SU-DHL-6 (cell line): ENCODE measurements around the gene ZFP36L2.

ENCODE experiments used
- EZH2phosphoT487 ChIP-seq: fragments of 200-600 bp; sonication (generic), shearing (Covaris generic); conservative IDR thresholded peaks from 2 replicates; pipeline ENCODE4 v1.6.1; 2018; ENCODE audit warnings: mild to moderate bottlenecking, antibody characterized with exemption, low read length, moderate library complexity, mixed read lengths
- TF ChIP-seq, protein P1 (sequence below): fragments of 200-600 bp; sonication (generic); IDR thresholded peaks from one replicate; pipeline ENCODE4 v1.5.1; 2017; ENCODE audit warnings: antibody characterized with exemption, mild to moderate bottlenecking, low read length, moderate library complexity; ENCODE audit not compliant: insufficient read depth, poor library complexity, severe bottlenecking

DNA sequence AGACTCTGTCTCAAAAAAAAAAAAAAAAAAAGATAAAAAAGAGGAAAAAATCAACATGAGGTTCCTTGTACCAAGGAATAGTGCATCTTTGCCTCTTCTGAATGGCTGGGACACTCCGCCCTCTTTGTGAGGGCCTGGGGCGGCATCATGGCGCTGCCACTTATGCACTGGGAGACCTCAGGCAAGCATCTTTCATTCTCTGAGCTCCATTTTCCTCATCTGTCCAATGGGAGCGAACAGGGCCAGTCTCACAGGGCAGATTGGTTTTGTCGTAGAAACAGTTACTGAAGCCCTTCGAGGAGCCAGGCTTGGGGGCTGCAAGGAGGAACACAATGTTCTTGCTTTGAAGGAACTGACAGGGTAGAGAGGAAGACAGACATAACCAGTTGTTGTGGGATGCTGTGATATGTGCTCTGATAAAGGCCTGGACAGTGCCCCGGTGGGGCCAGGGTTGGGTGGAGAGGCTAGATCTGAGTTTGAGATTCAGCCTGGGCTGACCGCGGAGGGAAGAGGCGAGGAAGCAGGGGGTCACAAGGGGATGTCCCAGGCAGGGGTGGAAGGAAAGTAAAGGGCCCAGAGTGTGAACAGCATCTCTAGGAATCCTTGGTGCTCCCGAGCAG, 14.1 kb downstream of the ZFP36L2 start:
- TF ChIP-seq, protein P1, sequence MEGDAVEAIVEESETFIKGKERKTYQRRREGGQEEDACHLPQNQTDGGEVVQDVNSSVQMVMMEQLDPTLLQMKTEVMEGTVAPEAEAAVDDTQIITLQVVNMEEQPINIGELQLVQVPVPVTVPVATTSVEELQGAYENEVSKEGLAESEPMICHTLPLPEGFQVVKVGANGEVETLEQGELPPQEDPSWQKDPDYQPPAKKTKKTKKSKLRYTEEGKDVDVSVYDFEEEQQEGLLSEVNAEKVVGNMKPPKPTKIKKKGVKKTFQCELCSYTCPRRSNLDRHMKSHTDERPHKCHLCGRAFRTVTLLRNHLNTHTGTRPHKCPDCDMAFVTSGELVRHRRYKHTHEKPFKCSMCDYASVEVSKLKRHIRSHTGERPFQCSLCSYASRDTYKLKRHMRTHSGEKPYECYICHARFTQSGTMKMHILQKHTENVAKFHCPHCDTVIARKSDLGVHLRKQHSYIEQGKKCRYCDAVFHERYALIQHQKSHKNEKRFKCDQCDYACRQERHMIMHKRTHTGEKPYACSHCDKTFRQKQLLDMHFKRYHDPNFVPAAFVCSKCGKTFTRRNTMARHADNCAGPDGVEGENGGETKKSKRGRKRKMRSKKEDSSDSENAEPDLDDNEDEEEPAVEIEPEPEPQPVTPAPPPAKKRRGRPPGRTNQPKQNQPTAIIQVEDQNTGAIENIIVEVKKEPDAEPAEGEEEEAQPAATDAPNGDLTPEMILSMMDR: no peak
- TF ChIP-seq EZH2phosphoT487: no peak
